ENCODE measurements around the gene BBC3.
"Not testable (repeated sequence)": the region's sequence is repeated elsewhere in the genome, so short reads cannot be mapped to it uniquely, and the experiment has no call there.

The BBC3 gene

DNA sequence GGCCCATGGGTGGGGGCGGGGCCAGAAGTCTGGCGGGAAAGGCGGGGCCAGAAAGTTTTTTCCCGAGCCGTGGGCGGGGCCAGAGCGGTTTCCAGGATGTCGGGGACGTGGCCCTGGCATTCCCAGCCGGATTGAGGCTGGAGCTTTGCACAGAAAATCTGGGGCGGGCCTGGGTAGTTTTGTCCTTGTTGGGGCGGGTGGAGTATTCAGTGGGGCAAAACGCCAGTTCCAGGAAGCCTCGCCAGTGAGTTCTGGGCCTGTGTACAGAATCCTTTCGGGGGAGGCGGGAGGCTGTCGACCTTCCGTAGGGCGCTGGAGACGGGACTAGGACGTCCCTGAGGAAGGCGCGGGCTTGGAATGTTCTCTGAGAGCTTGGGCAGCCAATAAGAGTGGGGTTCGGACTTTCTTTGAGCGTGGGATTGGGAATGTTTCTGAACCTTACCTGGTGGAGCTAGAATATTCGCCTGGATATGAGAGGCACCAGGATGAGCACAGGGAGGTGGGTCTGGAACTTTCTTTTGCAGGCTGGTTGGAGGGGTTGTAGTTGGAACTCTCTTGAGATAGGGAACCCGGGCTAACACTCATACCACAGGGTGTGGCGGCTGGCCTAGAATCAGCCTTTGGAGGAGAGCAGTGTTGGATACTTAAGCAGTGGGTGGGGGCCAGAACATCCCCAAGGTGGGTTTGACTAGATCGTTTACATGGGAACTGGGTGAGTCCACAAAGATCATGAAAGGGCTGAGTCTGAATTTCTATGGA, 26.6 kb upstream of the BBC3 start:
- peak overlapping the region; percentile 75 to 99 for H3K27ac ChIP-seq
- H3K4me3 ChIP-seq, result peak overlapping the region; percentile 83
- no peak for DNase-seq (ENCODE audit: low spot score)
- TF ChIP-seq, protein P1, sequence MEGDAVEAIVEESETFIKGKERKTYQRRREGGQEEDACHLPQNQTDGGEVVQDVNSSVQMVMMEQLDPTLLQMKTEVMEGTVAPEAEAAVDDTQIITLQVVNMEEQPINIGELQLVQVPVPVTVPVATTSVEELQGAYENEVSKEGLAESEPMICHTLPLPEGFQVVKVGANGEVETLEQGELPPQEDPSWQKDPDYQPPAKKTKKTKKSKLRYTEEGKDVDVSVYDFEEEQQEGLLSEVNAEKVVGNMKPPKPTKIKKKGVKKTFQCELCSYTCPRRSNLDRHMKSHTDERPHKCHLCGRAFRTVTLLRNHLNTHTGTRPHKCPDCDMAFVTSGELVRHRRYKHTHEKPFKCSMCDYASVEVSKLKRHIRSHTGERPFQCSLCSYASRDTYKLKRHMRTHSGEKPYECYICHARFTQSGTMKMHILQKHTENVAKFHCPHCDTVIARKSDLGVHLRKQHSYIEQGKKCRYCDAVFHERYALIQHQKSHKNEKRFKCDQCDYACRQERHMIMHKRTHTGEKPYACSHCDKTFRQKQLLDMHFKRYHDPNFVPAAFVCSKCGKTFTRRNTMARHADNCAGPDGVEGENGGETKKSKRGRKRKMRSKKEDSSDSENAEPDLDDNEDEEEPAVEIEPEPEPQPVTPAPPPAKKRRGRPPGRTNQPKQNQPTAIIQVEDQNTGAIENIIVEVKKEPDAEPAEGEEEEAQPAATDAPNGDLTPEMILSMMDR (IDR thresholded peaks at IDR 0.05), result no peak

DNA sequence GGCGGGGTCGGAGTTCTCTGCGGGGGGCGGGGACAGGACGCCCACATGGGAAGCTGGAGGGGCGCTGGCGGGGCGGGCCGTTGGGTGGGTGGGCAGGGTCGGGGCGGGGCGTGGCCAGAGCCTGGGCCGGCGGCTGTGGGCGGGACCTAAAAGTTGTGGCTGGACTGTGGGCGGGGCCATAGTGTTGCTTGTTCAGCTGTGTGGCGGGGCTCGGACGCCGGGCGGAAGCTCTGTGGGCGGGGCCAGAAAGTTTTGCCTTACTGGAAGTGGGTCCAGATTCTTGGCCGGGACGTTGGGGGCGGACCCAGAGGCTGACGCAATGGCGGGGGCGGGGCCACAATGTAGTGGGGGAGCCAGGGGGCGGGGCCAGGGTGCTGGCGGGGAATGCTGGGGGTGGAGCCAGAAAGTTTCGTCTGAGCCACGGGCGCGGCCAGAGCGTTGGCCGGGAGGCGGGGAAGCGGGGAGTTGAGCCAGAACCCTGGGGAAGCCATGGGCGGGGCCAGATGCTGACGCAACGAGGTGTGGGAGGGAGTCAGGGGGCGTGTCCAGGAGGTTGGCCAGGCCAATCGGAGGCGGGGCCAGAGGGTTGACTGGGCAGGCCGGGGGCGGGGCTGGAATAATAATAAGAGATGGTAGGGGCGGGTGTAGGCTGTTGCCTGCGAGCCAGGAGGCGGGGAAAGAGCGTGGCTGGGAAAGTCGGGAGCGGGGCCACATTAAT, 25.9 kb upstream of the BBC3 start:
- Histone ChIP-seq H3K27ac (peak overlapping the region; percentile 75 to 99), H3K4me3 (peak overlapping the region; percentile 83)
- peak; percentile 100 for DNase-seq (ENCODE audit: low spot score)
- TF ChIP-seq, protein P1 (IDR thresholded peaks at IDR 0.05), result no peak

DNA sequence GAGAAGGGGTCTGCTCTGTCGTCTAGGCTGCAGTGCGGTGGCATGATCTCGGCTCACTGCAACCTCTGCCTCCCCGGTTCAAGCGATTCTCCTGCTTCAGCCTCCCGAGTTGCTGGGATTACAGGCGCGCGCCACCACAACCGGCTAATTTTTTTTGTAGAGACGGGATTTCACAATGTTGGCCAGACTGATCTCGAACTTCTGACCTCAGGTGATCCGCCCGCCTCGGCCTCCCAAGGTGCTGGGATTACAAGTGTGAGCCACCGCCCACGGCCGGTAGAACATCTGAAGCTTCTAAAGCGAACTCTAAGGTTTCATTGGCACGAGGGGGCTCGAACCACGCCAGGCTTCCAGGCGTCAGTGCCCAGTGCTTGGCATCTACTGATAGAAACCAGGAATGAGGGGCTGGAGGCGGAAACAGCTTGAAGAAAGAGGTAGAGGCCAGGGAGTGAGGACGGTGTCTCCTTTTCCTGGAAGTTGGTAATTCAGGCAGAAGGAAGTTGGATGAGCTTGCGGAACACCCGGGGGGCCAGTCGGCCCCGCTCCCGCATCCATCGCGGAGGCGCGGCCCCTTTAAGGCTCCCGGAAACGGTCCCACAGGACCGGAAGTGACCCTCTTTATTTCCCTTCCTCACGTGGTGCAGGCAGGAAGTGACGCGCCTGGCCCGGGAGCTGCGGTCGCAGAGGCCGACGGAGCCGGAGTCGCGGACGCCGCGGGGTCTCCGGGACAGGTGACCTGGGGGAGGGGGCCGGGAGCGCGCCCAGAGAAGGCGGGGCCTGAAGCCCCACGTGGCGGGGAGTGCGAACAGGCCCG, 25.1 kb upstream of the BBC3 start, which contains the start of gene CCDC9:
Gene CCDC9 (plus strand): TSS at position 647 of the 814 bp plus-strand sequence. CDS start 1,876 bp downstream, outside the sequence.
- DNase-seq (ENCODE audit: low spot score), result peak; percentile 99
- TF ChIP-seq, protein P1 (IDR thresholded peaks at IDR 0.05), result no peak
- Histone ChIP-seq H3K4me3 (peak within 1 kb of the TSS; percentile 83), H3K27ac (peak within 1 kb of the TSS; percentile 75 to 99)

DNA sequence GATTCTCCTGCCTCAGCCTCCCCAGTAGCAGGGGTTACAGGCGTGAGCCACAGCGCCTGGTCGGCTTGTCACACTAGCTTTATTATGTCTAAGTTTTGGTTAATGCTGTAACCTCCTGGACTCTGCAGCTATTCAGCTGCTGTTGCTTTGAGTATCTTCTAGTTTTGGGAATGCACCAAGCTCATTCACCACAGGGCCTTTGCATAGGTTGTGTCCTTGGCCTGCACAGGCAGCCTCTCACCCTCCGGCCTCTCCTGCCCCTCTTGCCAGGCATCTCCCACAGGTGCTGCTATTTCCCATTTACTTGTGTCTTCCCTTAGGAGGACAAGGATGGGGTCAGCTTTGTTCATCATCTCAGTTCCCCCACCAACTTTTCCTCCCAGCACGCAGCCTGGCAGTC, 23.0 kb upstream of the BBC3 start:
- TF ChIP-seq, protein P1 (IDR thresholded peaks at IDR 0.05), result no peak
- no peak for DNase-seq (ENCODE audit: low spot score)
- Histone ChIP-seq H3K4me3 (no peak overlapping the region), H3K27ac (no peak overlapping the region)

DNA sequence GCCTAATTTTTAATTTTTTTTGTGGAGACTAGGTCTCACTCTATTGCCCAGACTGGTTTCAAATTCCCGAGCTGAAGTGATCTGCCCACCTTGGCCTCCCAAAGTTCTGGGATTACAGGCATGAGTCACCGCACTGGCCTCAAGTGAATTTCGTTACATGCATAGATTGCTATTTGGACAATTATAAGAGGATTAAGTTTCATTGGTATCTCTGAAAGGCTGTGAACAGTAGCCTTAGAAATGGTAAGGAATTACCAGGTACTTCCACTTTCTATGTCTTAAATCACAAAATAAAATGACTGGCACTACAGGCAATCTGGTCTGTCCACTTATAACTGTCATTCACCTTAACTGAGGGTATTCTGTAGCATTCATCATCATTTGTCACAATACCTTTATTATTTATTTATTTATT, 22.5 kb upstream of the BBC3 start:
- no peak overlapping the region for H3K4me3 ChIP-seq
- DNase-seq (ENCODE audit: low spot score), result no peak
- H3K27ac ChIP-seq, result no peak overlapping the region
- TF ChIP-seq, protein P1 (IDR thresholded peaks at IDR 0.05), result no peak

DNA sequence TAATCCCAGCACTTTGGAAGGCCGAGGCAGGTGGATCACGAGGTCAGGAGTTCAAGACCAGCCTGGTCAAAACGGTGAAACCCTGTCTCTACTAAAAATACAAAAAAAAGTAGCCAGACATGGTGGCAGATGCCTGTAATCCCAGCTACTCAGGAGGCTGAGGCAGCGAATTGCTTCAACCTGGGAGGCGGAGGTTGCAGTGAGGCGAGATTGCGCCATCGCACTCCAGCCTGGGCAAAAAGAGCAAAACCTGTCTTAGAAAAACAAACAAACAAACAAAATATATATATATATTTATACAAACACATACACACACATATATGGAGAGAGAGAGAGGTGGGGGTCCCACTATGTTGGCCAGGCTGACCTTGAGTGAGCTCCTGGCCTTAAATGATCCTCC, 22.0 kb upstream of the BBC3 start:
- DNase-seq (ENCODE audit: low spot score); H3K4me3 ChIP-seq; H3K27ac ChIP-seq: not testable (repeated sequence)
